Measurements from ENCODE around the gene TTLL5. TPM values are rescaled to one million over a fixed set of nuclear protein-coding genes. Genes with fewer than 3 reads are reported as not detected.

TTLL5 gene
- total RNA-seq, 1 experiment from 2014 or later, result 35.7 TPM

- H3K14ac ChIP-seq (ENCODE audit: insufficient read depth, low read length), result no peak overlapping the region
- no peaks in the 10 kb centered on the region for H3K27me3 ChIP-seq (ENCODE audit: insufficient read depth, low read length)
- no peak overlapping the region for H3K27ac ChIP-seq (ENCODE audit: insufficient read length, low read depth, low read length)
- no peak overlapping the region for H2BK120ac ChIP-seq (ENCODE audit: low read depth, low read length, poor library complexity, severe bottlenecking)
- no peak for TF ChIP-seq CTCF (conservative IDR thresholded peaks at IDR 0.05)
- no peak overlapping the region for H2AFZ ChIP-seq (ENCODE audit: low read length)
- H3K36me3 Mint-ChIP-seq (ENCODE audit: insufficient read depth in 1 of 3, low read depth in 3 of 3), result peaks cover 12 to 20% (median 20%) of the 10 kb centered on the region in 3 experiments
- H2BK5ac ChIP-seq (ENCODE audit: insufficient read length, low read length), result no peak overlapping the region
- H4K8ac ChIP-seq (replicated peaks; ENCODE audit: insufficient read length, low read depth, low read length), result no peak overlapping the region
- no peak overlapping the region for H3K4ac ChIP-seq (ENCODE audit: low read depth, low read length)
- no peak overlapping the region for H3K4me2 ChIP-seq (ENCODE audit: insufficient read depth, insufficient read length, low read length)
- H3K9ac ChIP-seq (ENCODE audit: extremely low read depth, insufficient read length, low read length), result no peak overlapping the region
- H3K79me1 ChIP-seq (ENCODE audit: insufficient read depth, low read depth, low read length, poor library complexity, severe bottlenecking), result no peaks in the 10 kb centered on the region
- no peak overlapping the region for H4K5ac ChIP-seq (ENCODE audit: insufficient read length, low read depth, low read length)
- no peak overlapping the region for H2BK15ac ChIP-seq (ENCODE audit: low read depth, low read length)
- no CpG with 5 or more reads among the region's 5 CpGs for WGBS (ENCODE audit: extremely low coverage, insufficient read length, low lambda C conversion rate)
- H3K4me1 Mint-ChIP-seq, result peaks cover 20 to 26% of the 10 kb centered on the region in 2 experiments
- H4K91ac ChIP-seq (ENCODE audit: insufficient read length, low read depth, low read length), result no peak overlapping the region
- no peak overlapping the region for H3K23ac ChIP-seq (ENCODE audit: insufficient read length, low read depth, low read length)
- H2BK12ac ChIP-seq (ENCODE audit: insufficient read length, low read depth, low read length), result no peak overlapping the region
- H3K23me2 ChIP-seq (ENCODE audit: insufficient read length, low read depth, low read length, poor library complexity, severe bottlenecking), result no peaks in the 10 kb centered on the region
- H2BK20ac ChIP-seq (ENCODE audit: low read depth, low read length, poor library complexity, severe bottlenecking), result no peak overlapping the region
- H3K27ac Mint-ChIP-seq, result peak overlapping the region in 2 of 3 experiments; percentile 14 to 43; a peak in 1 of 7 replicates
- H3K4me1 ChIP-seq (ENCODE audit: insufficient read depth, low read length), result peaks cover 5% of the 10 kb centered on the region; the same call in 1 of the 2 replicates
- H2AK5ac ChIP-seq (ENCODE audit: insufficient read length, low read length), result no peak overlapping the region
- H3T11ph ChIP-seq (ENCODE audit: low read length), result no peak overlapping the region
- H3K56ac ChIP-seq (ENCODE audit: insufficient read length, low read depth, low read length), result no peak overlapping the region
- no peak overlapping the region for H3K18ac ChIP-seq (ENCODE audit: insufficient read length, low read depth, low read length)
- no peaks in the 10 kb centered on the region for H3K79me2 ChIP-seq (ENCODE audit: insufficient read depth, low read length)
- no peaks in the 10 kb centered on the region for H4K20me1 ChIP-seq (ENCODE audit: control insufficient read depth, insufficient read depth, insufficient read length)
- no peak for DNase-seq
- H3K9me3 Mint-ChIP-seq, result peaks cover 3 to 5% of the 10 kb centered on the region in 2 experiments; a peak in 2 of 5 replicates
- H3K27me3 Mint-ChIP-seq (ENCODE audit: low read depth), result no peaks in the 10 kb centered on the region
- H3K4me3 Mint-ChIP-seq, result no peak overlapping the region
- H3K9me3 ChIP-seq (ENCODE audit: control insufficient read depth, low read depth, low read length), result no peaks in the 10 kb centered on the region
Measured at GRCh38 chr14:75840911-75841310, 179.9 kb downstream of the TTLL5 start.
